Astrocyte (in vitro differentiated cells and primary cell): ENCODE data around the gene IPO7.

Experiments
- EZH2 ChIP-seq: IDR thresholded peaks from 2 replicates; pipeline ENCODE4 v1.6.1; 2012; ENCODE audit warnings: mild to moderate bottlenecking, low read length, inconsistent platforms; ENCODE audit not compliant: insufficient read depth
- TF ChIP-seq, protein P1 (sequence below): IDR thresholded peaks from 2 replicates; pipeline ENCODE4 v1.5.1; 2011; ENCODE audit warnings: low read depth, mild to moderate bottlenecking, inconsistent platforms, low read length, moderate library complexity; ENCODE audit not compliant: insufficient read depth

DNA sequence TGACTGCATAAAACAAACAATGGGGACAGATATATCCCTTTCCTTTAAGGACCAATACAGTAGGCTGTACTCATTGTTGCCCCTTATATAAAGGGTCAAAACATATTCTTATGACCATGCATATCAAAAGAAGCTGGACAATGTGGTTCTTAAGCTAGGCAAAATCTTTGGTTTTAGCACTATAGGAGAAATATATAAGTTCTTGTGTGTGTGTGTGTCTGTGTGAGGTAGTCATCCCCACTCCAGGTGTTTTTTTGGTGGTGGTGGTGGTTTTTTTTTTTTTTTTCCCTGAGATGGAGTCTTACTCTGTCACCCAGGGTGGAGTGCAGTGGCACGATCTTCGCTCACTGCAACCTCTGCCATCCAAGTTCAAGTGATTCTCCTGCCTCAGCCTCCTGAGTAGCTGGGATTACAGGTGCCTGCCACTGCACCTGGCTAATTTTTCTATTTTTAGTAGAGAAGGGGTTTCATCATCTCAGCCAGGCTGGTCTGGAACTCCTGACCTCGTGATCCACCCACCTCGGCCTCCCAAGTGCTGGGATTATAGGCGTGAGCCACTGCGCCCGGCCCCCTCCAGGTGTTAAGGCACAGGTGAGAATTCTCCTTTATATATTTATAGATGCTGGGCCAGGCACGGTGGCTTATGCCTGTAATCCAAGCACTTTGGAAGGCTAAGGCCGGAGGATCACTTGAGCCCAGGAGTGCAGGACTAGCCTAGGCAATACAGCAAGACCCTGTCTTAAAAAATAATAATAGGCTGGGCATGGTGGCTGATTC lies 64.3 kb downstream of the IPO7 start:
- TF ChIP-seq, protein P1, sequence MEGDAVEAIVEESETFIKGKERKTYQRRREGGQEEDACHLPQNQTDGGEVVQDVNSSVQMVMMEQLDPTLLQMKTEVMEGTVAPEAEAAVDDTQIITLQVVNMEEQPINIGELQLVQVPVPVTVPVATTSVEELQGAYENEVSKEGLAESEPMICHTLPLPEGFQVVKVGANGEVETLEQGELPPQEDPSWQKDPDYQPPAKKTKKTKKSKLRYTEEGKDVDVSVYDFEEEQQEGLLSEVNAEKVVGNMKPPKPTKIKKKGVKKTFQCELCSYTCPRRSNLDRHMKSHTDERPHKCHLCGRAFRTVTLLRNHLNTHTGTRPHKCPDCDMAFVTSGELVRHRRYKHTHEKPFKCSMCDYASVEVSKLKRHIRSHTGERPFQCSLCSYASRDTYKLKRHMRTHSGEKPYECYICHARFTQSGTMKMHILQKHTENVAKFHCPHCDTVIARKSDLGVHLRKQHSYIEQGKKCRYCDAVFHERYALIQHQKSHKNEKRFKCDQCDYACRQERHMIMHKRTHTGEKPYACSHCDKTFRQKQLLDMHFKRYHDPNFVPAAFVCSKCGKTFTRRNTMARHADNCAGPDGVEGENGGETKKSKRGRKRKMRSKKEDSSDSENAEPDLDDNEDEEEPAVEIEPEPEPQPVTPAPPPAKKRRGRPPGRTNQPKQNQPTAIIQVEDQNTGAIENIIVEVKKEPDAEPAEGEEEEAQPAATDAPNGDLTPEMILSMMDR, result no peak
- no peak for TF ChIP-seq EZH2
